ENCODE data around the gene TK1.
"Not testable (repeated sequence)": the region's sequence is repeated elsewhere in the genome, so short reads cannot be mapped to it uniquely, and the experiment has no call there.

TK1 gene

DNA sequence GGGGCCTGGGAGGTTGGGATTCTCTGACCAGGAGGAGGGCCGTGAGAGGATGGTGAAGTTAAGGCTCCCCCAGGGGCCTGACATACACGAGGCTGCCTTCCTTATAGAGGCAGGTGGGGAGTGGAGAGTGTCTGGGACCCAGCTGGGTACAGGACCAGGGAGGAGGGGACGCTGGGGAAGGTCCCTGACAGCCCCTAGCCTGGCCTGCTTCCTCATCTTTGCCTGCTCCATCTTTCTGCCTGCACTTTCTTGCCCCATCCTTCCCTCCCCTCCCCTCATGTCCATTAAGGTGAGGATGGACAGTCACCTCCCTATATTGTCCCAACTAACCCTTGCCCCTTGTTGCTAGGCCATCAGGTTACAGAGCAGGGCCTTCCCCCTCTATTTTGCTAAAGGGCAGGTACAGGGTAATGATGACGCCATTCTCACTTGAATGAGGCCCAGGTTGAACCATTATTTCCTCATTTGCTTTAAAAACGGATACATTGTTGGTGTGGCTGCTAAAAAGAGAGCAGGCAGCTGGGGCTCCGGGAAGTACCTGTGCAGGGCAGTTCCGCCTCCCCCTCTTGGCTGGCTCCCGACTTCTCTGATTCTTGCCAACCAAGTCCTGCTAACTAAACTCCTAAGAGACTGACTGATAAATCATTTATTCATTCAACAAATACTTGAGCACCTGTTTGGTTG is 39.4 kb downstream of the TK1 start:
- DNase-seq, result no peak

DNA sequence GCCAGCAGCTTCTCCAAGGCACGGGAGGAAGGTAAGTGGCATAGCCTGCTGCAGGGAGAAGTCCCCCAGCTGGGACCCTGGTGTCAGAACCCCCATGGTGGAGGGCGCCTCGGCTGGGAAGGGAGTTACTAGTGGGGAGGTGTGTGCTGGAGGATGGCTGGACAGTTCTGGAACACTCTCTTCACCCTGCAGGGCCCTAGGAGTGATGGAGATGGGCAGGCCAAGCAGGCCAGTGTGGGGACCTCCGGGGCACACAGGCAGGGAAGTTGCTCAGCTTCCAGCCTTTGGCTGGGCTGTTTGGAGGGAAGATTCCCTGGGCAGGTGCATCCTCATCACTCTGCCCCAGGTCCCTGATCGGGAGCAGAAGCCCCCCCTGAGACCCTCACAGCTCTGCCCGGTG is 40.0 kb downstream of the TK1 start:
- no peak for DNase-seq

DNA sequence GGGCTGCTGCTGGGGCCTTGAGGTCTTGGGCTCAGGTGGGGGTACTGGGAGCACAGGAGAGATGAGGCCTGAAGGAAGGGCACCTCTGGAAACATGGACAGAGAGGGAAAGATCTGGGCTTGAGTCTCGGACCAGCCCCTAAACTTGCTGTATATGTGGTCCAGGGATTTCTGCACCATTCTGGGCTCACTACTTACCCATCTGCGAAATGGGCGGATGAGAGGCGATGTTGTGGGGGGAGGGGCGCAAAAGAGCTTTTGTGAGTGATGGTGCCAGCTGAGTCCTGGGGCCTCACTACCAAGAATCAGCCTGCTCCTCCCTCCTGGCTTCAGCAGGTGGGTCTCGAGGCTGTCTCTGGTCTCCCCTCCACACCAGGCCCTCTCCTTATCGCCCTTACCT is 40.4 kb downstream of the TK1 start:
- DNase-seq, result no peak

DNA sequence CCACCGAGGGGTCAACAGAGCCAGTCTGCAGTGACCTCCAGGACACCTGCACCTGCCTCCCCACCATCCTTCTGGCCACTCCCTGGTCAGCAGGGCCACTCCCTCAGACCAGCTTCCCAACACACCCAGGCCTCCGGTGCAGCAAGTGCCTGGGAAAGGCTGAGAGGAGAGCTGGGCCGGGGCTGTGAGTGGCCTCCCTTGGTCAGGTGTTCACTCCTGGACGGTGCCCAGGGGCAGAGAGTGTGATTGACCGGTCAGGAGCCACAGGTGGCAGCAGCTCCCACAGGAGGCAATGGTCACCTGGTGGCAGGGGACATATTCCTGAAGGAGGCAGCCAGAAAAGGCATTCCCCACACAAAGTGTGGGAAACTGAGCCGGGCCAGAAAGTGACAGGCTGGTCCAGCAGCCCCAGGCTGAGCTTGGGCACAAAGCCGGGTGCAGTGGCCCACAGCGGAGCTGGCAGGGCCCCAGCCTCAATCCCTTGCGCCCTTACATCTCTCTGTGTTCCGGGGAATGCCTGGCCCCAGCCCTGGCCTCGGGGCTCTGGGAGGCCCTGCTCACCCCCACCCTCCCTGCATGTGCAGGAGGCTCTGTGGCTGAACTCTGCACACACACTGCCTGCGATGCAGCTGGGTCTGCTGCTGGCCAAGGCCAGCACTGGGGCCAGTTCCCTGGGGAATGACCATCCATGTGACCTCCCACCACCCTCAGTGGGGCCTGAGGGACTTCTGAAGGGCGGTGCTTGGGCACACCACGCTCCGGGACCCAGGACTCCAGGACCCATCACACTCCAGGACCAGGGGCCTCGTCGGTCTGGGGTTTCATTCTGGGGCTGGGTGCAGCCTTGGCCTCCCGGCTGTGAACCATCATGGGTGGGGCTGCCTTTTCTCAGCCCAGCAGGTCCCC is 41.9 kb downstream of the TK1 start:
- DNase-seq, result no peak

DNA sequence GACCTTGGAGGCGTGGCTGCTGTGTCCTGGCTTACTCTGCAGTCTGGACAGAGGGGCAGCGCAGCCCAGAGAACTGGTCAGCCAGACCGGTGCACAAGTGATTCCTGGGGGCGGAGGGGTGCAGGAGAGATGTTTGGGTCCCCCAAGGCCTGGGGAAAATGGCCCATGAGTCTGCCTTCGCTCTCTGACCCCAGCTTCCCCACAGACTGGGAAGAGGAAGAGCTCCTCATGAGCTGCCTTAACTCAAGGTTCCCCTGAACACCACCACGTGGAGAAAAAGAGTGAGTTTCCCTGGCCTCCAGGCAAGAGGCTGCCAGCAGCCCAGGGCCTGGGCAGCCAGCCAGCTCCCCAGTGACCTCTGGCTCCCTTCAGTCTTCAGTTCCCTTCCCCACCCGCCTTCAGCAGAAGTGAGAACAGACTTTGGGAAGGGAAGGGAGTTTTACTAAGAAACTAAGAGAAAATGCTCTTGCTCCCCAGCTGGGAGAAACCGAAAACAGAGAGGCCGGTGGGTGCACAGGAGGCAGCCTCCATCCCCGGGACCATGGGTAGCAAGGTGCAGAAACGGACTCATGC is 42.6 kb downstream of the TK1 start:
- DNase-seq, result no peak

DNA sequence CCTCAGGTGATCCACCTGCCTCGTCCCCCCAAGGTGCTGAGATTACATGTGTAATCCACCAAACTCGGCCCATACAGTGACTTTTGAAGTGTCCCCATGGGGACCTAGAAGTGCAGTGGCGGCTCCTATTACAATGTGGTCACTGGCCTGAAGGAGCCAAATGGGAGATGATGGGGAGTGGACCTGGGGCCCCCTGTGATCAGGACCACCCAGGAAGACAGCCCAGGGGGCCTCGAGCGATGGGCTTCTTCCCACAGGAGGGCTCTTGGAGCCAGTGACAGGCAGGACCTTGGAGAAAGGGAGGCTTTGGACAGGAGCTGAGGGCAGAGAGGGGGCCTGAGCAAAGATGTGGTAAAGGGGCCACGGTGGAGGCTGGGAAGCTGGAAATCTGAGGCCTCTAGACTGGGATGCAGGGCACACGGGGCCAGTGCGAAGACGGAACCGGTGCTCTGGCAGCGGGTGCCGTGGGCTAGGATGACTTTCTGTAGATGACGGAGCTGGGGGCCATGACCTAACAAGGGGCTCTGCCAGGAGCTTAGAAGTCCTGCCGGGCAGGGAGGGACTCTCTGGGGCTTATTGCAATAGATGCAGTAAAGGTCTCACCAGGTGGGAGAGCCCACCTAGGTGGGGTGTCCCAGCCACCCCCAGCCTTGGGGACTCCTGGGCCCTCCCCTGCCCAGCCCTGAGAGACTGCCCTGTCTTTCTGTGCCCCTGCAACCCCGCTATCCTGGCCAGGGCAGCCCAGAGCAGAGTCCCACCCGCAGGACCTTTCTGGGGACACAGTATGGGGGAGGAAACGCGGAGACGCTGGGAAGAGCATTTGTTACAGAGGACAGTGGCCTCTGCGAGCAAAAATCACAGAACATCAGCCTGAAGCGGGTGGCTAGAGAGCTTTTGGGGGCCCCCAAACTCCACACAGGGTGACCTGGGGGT is 43.4 kb downstream of the TK1 start:
- DNase-seq, result no peak

DNA sequence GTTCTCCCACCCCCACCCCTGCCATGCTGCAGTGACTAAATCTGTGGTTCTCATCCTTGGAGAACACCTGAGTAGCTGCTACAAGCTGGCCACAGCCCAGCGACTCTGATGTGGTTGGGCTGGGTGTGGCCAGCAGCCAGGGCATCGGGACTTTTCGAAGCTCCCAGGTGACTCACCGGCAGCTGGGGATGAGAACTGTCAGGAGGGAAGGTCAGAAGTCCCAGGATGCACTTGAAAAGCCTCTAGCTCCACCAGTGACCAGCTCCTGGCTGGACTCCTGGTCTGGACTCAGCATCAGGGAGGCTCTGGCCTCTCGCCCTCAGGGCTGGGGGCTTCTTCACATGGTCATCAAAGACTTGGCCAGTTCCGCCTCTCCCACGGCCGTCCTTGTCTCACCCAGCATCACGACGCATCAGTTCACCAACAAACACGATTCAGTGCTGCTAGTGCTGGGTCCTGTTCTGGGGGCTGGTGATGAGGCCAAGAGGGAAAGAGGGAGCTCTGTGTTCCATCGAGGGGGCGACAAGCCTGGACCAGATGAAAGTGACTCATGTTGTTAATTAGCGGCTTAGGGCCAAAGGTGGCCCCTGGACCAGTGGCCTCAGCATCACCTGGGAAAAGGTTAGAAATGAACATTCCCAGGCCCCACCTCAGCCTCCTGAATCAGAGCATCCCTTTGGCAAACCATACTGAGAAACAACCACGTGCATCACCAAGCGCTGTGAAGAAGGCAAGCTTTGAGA is 44.6 kb downstream of the TK1 start:
- no peak for DNase-seq

DNA sequence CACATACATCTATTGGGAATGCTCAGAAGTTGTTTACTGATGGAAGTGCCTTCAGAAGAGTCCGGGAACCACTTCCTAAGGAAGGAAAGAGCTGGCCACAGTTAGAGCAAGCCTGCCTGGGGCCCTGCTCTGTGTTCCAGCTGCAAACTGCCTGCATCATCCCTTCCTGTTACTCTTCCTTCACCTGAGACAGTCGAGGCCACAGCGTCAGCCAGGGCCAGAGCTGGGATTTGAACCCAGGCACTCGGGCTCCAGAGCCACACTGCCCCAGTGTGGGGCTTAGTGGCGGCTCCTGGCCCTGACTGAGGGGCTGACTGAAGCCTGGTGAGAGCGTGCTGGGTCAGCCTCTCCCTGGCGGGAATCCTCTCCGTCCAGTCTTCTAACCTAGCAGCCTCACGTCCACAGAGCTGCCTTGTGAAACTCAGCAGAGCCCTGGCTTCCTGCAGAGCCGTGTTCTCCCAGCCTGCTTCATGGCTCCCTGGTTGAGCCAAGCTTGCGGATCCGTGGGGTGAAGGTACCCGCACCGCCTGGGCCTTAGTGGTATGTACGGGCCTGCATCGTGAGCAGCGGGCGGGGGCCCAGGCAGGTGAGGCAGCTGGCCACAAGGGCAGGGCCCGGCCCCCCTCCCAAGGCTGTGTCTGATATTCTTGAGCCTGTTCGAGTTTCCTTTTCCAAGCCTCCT is 45.3 kb downstream of the TK1 start:
- no peak for DNase-seq

DNA sequence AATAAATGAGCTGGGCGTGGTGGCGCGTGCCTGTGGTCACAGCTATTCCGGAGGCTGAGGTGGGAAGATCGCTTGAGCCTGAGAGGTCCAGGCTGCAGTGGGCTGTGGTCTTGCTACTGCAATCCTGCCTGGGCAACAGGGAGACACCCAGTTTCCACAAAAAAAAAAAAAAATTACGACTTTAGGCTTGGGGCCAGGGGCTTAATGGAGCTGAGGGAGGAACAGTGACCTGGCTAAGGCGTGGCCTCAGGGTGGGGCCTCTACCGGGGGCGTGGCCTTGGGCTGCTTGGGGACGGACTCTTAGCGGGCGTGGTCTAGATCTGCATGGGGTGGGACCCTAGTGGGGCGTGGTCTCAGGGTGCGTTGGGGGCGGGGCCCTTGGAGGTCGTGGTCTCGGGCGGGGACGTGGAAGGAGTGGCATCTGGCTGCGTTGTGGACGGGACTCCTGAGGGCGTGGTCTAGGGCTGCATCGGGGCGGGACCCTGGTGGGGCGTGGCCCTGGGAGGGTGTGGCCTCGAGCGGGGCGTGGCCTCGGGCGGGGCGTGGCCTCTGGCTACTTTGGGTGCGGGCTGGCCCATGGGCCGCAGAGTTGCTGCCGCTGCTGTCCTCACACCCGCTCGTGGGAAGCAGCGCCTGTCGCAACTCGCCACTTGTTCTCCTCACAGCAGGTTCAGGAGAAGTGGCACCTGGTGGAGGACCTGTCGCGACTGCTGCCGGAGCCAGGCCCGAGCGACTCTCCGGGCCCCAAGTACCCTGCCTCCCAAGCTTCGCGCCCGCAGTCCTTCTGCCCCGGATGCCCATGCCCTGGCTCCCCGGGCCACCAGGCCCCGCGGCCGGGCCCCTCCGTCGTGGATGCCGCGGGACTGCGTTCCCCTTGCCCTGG is 46.4 kb downstream of the TK1 start:
- DNase-seq, result peak; percentile 86

DNA sequence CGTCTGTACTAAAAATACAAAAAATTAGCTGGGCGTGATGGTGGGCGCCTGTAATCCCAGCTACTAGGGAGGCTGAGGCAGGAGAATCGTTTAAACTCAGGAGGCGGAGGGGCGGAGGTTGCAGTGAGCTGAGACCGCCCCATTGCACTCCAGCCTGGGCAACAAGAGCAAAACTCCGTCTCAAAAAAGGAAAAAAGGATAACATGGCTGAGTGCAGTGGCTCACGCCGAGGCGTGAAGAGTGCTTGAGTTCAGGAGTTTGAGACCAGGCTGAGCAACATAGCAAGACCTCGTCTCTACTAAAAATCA is 47.0 kb downstream of the TK1 start:
- not testable (repeated sequence) for DNase-seq

DNA sequence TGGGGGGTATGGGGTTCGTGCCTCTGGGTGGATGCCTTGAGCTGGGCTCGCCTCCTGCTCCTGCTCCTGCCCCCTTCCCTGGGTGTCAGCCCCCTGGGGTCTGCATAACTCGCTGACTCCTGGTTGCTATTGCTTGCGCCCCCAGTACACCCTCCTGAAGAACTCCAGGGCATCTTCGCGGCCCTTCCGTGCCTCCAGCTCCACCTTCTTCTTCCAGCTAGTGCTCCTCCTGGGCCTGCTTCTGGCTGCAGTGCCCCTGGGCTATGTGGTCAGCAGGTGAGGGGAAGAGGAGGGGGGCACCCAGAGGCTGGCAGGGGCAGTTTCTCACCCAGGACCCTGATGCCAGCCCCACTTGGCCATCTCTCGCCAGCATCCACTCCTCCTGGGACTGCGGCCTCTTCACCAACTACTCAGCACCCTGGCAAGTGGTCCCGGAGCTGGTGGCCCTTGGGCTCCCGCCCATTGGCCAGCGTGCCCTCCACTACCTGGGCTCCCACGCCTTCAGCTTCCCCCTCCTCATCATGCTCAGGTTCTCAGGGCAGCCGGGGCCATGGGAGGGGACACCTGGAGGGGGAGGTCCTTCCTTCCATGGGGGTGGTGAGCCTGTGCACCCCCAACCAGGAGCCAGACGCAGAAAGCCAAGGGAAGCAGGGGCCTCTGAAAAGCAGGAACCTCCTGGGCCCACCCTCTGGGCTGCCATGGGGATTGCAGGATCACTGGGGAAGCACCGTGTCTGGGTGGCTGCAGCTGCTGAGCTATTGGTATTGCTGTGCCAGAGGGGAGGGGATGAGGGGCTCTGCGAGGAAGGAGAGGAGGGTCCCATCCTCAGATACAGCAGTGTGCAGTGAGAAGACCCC is 48.4 kb downstream of the TK1 start:
- no peak for DNase-seq

DNA sequence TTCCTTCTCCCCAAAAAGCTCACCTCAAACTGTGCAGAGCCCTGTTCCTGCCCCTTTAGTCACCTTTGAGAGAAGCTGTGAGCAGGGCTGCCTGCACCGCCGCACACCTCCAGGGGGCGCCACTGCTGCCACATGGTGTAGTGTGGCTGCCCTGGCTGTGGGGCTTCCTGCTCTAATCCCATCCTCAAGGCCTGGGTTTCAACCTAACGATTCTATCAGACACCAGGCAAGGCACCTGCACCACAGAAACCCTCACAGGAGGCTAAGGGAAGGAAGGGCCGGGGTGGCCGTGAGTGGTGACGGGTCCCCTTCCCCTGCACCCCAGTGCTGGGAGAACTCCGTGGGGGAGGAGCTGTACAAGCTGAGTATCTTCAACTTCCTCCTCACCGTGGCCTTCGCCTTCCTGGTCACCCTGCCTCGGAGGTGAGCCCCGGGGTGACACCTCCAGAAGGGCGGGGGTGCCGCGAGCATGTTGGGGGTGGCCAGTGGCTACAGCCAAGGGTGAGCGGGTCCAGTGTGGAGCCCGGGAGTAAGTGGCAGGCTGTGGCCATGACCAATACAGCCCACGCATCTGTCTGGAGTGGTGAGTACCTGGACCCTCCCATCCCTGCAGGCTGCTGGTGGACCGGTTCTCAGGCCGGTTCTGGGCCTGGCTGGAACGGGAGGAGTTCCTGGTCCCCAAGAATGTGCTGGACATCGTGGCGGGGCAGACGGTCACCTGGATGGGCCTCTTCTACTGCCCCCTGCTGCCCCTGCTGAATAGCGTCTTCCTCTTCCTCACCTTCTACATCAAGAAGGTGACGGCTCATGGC is 49.3 kb downstream of the TK1 start:
- DNase-seq, result no peak

DNA sequence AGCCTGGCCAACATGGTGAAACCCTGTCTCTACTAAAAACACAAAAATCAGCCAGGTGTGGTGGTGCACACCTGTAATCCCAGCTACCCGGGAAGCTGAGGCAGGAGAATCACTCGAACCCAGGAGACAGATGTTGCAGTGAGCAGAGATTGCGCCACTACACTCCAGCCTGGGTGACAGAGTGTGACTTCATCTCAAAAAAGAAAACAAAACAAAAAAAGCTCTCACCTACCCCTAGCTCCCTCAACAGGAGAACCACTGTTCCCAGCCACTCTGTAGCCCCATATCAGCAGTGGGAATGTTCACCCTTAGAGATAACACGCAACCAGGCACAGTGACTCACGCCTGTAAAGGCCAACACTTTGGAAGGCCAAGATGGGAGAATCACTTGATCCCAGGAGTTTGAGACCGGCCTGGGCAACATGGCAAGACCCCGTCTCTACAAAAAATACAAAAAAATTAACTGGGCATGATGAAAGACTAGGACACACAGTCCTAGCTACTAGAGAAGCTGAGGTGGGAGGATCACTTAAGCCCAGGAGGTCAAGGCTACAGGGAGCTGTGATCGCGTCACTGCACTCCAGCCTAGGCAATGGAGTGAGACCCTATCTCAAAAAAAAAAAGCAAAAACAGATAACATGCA is 50.9 kb downstream of the TK1 start:
- no peak for DNase-seq

DNA sequence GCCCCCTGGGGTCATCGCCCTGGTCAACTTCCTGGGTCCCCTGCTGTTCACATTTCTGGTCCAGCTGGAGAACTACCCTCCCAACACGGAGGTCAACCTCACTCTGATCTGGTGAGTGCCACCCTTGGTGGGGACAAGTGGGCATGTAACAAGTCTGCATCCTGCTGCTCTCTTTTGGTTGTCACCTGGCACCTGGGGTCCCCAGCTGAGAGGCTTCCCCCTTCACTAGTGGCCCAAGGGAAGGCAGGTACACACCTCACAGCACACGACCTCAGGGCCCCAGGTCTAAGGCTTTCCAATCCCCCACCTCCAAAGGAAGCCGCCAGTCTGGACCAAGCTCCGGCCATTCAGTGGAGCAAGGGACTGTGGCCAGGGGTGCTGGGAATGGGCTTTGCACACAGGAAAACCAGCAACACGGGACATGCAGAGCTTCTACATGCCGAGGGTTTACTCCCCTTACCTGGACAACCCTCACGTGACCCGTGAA is 51.9 kb downstream of the TK1 start:
- peak; percentile 7 for DNase-seq

DNA sequence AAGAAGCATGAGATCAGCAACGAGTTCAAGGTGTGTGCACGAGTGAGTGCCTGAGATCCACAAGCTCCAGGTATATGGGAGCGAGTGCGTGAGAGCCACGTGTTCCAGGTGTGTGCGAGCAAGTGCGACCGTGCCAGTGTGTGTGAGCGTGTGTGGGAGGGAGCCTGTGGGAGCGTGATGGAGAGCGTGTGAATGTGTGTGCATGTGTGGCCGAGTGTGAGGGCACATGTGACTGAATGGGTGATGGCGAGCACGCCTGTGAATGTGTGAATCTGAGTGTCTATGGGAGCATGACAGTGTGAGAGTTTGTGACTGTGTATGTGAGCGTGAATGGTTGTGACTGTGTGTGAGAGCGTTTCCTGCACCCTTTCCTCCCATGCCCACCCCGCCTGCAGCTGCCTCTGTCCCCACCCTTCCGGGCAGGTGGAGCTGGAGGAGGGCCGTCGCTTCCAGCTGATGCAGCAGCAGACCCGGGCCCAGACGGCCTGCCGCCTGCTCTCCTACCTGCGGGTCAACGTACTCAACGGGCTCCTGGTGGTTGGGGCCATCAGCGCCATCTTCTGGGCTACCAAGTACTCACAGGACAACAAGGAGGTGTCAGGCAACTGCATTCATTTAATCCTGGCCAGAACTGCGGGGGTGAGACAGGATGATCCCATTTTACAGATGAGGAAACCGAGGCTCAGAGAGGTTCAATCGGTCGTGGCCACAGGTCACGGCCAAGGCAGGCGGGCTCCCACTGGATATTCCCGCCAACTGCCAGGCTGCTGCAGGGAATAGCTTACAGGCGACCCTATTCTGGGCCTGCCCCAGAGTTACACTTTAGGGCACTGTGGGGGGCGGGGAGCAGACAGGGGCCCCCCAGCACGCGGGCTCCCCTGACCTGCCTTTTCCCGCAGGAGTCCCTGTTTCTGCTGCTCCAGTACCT is 52.6 kb downstream of the TK1 start:
- peak; percentile 68 for DNase-seq

DNA sequence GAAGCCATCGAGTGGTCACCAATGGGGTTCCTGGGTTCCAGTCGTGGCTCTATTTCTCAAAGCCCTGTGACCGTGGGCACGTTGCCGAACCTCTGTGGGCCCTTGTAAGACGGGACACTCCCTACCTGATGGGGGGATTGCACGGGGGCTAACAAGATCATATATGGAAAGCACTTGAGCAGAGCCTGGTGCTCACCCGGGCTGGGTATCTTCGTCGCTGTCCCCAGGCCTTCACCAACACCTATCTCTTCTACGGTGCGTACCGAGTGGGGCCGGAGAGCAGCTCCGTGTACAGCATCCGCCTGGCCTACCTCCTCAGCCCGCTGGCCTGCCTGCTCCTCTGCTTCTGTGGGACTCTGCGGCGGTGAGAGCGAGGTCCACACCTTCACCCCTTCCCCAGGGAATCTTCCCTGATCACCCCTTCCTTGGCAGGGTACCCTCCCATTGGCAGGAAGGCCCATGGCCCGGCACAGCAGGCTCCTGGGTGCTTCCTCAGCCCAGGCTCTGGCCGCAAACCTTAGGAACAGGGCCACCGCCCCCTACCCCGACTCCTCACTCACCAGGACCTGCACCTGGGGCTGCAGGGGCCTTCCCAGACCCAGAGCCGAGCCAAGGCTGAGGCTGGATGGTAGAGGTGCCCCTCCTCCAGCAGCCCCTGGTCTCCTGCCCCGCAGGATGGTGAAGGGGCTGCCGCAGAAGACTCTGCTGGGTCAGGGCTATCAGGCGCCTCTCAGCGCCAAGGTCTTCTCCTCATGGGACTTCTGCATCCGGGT is 53.5 kb downstream of the TK1 start:
- no peak for DNase-seq
